Measurements from ENCODE around the gene ATN1.

Gene ATN1

GRCh38 chr12:6925540-6926279 lies 2.0 kb upstream of the ATN1 start:
- DNase-seq (ENCODE audit: low spot score) (peak; percentile 75), FAIRE-seq (peak; percentile 67)

- DNase-seq (ENCODE audit: low spot score), result no peak
- no peak for FAIRE-seq
Observed at GRCh38 chr12:6928022-6928702, 403 bp downstream of the ATN1 start.

DNA sequence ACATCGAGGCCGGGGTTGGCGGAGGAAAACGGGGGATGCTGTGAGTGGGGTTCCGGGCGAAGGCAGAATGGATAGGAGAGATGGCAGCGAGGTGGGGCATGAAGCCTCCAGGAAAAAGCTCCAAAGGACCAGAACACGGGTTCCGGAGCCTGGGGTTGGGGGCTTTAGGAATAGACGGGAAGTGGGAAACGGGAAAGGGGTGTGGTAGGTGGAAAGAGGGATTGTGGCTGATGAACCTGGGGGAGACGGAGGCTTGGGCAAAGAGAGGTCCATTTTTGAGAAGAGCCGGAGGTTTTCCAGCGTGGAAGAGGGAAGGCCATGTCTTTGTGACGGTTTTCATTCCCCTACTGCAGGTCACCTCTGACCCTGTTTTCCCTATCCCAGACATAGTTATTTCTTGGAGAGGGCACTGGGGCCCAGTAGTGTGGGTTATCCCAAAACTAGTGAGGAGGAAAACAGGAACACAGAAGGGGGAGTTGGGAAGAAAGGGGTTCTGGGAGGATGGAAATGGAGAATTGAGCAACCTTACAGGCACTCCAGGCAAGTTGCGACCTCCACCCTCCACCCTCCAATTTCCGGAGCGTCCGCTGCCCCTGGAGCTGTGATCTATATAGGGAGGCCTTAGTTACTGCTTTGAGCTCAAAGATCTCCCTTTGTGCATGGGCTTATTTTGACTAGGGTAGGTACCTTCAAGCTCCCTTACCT lies 1.1 kb downstream of the ATN1 start:
- DNase-seq (ENCODE audit: low spot score), result no peak
- FAIRE-seq, result no peak

GRCh38 chr12:6929466-6930452 lies 2.0 kb downstream of the ATN1 start:
- DNase-seq (ENCODE audit: low spot score), result no peak
- FAIRE-seq, result no peak

DNA sequence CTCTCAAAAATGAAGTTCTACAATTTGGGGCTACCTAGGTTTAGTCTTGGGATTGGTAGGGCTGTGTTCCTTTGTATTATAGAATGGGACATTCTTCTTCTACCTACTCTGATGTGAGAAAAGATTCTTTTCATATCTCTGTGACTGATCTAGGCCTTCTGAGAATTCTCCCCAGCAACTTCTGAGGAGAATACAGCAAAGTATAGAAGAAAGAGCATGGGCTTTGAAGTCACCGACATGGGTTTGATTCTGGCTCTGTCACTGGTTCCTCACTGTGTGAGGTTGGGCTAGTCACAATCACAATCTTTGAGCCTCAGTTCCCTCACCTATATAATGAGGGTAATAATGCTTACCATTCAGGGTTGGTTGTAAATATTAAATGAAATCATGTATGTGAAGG lies 5.0 kb downstream of the ATN1 start:
- FAIRE-seq, result no peak
- no peak for DNase-seq (ENCODE audit: low spot score)

- FAIRE-seq, result no peak
- DNase-seq (ENCODE audit: low spot score), result no peak
Observed at GRCh38 chr12:6934110-6934509, 6.4 kb downstream of the ATN1 start.

DNA sequence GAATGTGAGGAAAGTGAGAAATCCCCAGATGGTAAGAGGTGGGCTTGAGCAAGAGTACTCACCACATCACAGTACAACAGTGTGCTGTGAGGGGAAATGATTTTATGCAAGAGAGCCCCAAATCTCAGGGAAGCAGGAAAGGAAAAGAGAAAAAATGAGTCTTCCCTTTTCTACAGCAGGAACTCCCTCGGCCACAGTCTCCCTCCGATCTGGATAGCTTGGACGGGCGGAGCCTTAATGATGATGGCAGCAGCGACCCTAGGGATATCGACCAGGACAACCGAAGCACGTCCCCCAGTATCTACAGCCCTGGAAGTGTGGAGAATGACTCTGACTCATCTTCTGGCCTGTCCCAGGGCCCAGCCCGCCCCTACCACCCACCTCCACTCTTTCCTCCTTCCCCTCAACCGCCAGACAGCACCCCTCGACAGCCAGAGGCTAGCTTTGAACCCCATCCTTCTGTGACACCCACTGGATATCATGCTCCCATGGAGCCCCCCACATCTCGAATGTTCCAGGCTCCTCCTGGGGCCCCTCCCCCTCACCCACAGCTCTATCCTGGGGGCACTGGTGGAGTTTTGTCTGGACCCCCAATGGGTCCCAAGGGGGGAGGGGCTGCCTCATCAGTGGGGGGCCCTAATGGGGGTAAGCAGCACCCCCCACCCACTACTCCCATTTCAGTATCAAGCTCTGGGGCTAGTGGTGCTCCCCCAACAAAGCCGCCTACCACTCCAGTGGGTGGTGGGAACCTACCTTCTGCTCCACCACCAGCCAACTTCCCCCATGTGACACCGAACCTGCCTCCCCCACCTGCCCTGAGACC lies 7.8 kb downstream of the ATN1 start:
- DNase-seq (ENCODE audit: low spot score) (no peak), FAIRE-seq (no peak)

- DNase-seq (ENCODE audit: low spot score) (no peak), FAIRE-seq (no peak)
Observed at GRCh38 chr12:6936194-6936635, 8.5 kb downstream of the ATN1 start.

GRCh38 chr12:6936636-6937480 lies 9.1 kb downstream of the ATN1 start:
- DNase-seq (ENCODE audit: low spot score) (no peak), FAIRE-seq (no peak)

- peak; percentile 72 for FAIRE-seq
- peak; percentile 86 for DNase-seq (ENCODE audit: low spot score)
Observed at GRCh38 chr12:6937481-6938352, 10.0 kb downstream of the ATN1 start.

DNA sequence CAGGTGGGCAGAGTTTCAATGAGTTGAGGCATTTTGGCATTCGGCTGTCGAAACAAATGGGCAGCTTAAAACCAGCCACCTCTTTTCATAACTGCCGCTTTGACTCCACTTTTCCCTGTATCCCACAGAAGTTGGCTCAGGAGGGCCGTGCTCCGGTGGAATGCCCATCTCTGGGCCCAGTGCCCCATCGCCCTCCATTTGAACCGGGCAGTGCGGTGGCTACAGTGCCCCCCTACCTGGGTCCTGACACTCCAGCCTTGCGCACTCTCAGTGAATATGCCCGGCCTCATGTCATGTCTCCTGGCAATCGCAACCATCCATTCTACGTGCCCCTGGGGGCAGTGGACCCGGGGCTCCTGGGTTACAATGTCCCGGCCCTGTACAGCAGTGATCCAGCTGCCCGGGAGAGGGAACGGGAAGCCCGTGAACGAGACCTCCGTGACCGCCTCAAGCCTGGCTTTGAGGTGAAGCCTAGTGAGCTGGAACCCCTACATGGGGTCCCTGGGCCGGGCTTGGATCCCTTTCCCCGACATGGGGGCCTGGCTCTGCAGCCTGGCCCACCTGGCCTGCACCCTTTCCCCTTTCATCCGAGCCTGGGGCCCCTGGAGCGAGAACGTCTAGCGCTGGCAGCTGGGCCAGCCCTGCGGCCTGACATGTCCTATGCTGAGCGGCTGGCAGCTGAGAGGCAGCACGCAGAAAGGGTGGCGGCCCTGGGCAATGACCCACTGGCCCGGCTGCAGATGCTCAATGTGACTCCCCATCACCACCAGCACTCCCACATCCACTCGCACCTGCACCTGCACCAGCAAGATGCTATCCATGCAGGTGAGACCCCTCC lies 10.8 kb downstream of the ATN1 start:
- no peak for FAIRE-seq
- no peak for DNase-seq (ENCODE audit: low spot score)

GRCh38 chr12:6939191-6939540 lies 11.4 kb downstream of the ATN1 start:
- DNase-seq (ENCODE audit: low spot score) (no peak), FAIRE-seq (no peak)

- DNase-seq (ENCODE audit: low spot score) (no peak), FAIRE-seq (no peak)
Observed at GRCh38 chr12:6941267-6941666, 13.5 kb downstream of the ATN1 start.

GRCh38 chr12:6941782-6942181 lies 14.0 kb downstream of the ATN1 start:
- no peak for DNase-seq (ENCODE audit: low spot score)
- no peak for FAIRE-seq

DNA sequence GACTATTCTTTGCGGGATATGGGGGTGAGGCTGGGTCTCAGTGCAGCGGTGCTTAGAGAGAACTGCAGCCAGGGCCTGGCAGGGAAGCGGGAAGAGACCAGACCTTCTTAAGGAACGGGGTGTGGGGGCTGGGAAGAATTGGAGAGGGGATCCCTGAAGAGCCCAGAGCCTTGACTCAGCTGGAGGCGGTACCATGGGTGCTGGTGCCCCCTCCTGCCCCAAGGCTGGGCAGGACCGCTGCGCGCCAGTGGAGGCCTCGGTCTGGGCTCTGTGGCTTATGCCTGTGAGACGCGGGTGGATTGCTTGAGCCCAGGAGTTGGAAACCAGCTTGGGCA lies 14.5 kb downstream of the ATN1 start:
- no peak for FAIRE-seq
- DNase-seq (ENCODE audit: low spot score), result no peak

DNA sequence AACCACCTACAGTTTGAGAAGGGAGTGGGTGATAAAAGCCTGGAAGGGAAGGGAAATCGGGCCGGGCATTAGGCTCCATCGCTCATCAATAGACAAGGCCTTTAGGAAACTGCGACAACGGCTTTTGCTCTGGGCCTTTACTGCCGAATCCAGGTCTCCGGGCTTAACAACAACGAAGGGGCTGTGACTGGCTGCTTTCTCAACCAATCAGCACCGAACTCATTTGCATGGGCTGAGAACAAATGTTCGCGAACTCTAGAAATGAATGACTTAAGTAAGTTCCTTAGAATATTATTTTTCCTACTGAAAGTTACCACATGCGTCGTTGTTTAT lies 15.6 kb downstream of the ATN1 start:
- FAIRE-seq, result peak; percentile 39
- peak; percentile 79 for DNase-seq (ENCODE audit: low spot score)

DNA sequence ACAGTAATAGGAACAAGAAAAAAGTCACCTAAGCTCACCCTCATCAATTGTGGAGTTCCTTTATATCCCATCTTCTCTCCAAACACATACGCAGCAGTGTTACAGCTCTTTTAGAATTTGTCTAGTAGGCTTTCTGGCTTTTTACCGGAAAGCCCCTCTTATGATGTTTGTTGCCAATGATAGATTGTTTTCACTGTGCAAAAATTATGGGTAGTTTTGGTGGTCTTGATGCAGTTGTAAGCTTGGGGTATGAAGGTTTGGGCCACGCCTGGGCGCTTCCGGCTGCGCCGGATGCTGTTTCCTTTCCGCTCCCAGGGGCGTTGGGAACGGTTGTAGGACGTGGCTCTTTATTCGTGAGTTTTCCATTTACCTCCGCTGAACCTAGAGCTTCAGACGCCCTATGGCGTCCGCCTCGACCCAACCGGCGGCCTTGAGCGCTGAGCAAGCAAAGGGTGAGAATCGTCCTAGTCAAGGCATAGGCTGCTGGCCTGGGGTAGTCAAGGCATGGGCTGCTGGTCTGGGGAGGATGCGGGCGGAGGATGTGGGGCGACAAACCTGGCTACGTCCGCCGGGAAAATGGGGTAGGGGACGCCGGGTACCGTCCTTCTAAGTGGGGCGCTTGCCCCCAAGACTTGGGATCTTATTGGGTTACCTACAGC lies 16.1 kb downstream of the ATN1 start, which contains the start of the genes C12orf57 and RNU7-1:
C12orf57 (plus strand) TSS at position 301 of the 659 bp plus-strand sequence; CDS start at position 401, 100 bp downstream.
RNU7-1 (plus strand) TSS at position 95 of the 659 bp plus-strand sequence.
- FAIRE-seq, result peak; percentile 2
- peak; percentile 95 for DNase-seq (ENCODE audit: low spot score)
